Activated naive CD8-positive, alpha-beta T cell treated with anti-CD3 and anti-CD28 coated beads, Interleukin-2, amount 50 U/mL, for 24 hours (primary cell): ENCODE results near the gene CNTNAP2.
"Not testable (repeated sequence)": the region's sequence is repeated elsewhere in the genome, so short reads cannot be mapped to it uniquely, and the experiment has no call there.

ENCODE experiments used
- ATAC-seq: fragments of 150-1000 bp; cut with Tn5 transposase; one replicate; pipeline ENCODE4 v1.10.0; 2021
- DNase-seq: peaks from one replicate; pipeline ENCODE4 v3.0.0; 2021
- H3K27ac Mint-ChIP-seq: one replicate; pipeline ENCODE4 v1.8.0; 2021; ENCODE audit warnings: mild to moderate bottlenecking, mixed read lengths
- H3K27me3 Mint-ChIP-seq: one replicate; pipeline ENCODE4 v1.8.0; 2021; ENCODE audit warnings: mixed read lengths
- H3K36me3 Mint-ChIP-seq: one replicate; pipeline ENCODE4 v1.8.0; 2021; ENCODE audit warnings: low read depth, mixed read lengths
- H3K4me1 Mint-ChIP-seq: one replicate; pipeline ENCODE4 v1.8.0; 2021; ENCODE audit warnings: mixed read lengths
- H3K4me3 Mint-ChIP-seq: one replicate; pipeline ENCODE4 v1.8.0; 2021; ENCODE audit warnings: mild to moderate bottlenecking, moderate library complexity, mixed read lengths
- H3K9me3 Mint-ChIP-seq: one replicate; pipeline ENCODE4 v1.8.0; 2021; ENCODE audit warnings: mixed read lengths

Gene CNTNAP2

DNA sequence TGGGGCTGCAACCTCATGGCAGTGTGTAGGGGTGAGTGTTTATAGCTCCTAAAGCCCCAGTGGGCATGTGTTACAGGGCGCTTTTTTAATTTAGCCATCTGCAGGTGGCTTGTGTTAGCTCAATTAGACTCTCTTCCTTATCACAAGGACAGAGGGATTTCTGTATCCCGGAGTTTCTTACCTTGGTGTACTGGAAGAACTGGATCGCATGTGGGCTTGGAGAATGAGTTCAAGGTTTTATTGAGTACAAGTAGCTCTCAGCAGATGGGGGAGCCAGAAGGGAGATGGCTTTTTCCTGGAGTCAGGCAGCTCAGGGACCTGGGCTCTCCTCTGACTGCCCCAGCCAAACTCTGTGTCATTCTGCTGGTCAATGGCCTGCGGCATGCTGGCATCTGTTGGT lies 2320.4 kb downstream of the CNTNAP2 start:
- H3K9me3 Mint-ChIP-seq: no peaks in the 10 kb centered on the region
- H3K27me3 Mint-ChIP-seq: peaks cover 3% of the 10 kb centered on the region
- no peaks in the 10 kb centered on the region for H3K36me3 Mint-ChIP-seq
- DNase-seq (no peak), ATAC-seq (no peak)
- no peaks in the 10 kb centered on the region for H3K4me1 Mint-ChIP-seq
- no peak overlapping the region for H3K4me3 Mint-ChIP-seq
- no peak overlapping the region for H3K27ac Mint-ChIP-seq

DNA sequence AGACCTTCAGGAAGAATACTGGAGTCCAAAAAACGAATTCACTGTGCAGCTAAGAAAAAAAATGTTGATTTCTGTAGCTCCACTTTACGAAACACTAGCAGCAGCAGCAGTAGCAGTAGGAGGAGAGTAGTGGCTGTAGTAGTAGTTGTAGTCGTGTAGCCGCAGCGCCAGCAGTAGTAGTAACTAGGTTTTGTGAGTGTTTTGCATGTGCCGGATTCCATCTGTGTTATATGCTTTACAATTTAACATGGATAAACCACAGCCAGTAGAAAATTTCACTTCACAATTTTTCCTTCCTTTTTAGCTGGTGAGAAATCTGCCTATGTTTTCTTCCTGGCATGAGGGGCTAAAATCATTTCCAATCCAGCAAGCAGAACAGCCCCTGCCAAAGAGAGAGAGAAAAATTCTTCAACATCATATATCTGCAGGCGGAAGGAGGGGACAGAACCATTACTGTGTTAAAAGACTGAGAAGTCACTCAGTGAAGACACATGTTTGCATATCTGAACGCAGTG lies 2325.6 kb downstream of the CNTNAP2 start:
- no peaks in the 10 kb centered on the region for H3K4me1 Mint-ChIP-seq
- ATAC-seq (no peak), DNase-seq (no peak)
- H3K4me3 Mint-ChIP-seq: no peak overlapping the region
- H3K27ac Mint-ChIP-seq: no peak overlapping the region
- H3K9me3 Mint-ChIP-seq: no peaks in the 10 kb centered on the region
- H3K27me3 Mint-ChIP-seq: peaks cover 3% of the 10 kb centered on the region
- H3K36me3 Mint-ChIP-seq: no peaks in the 10 kb centered on the region

DNA sequence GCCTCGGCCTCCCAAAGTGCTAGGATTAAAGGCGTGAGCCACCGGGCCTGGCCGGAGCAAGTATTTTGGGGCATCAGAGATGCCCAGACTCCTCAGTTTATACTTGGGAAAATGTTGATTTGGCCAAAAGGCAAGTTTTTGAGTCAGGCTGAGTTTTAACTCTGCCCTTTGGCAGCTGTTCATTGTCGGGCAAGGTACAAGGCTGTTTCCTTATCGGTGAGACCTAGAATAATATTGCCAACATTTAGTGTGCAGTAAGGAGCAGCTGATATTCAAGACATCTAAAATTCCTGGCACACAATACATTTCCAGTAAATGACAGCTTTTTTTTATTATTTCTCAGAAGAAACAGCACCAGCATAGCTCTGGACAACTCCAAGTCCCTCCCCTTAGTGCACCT lies 2326.3 kb downstream of the CNTNAP2 start:
- Mint-ChIP-seq H3K9me3 (no peaks in the 10 kb centered on the region), H3K4me3 (no peak overlapping the region), H3K27ac (no peak overlapping the region), H3K27me3 (peaks cover 3% of the 10 kb centered on the region), H3K36me3 (no peaks in the 10 kb centered on the region), H3K4me1 (no peaks in the 10 kb centered on the region)
- DNase-seq (no peak), ATAC-seq (no peak)

DNA sequence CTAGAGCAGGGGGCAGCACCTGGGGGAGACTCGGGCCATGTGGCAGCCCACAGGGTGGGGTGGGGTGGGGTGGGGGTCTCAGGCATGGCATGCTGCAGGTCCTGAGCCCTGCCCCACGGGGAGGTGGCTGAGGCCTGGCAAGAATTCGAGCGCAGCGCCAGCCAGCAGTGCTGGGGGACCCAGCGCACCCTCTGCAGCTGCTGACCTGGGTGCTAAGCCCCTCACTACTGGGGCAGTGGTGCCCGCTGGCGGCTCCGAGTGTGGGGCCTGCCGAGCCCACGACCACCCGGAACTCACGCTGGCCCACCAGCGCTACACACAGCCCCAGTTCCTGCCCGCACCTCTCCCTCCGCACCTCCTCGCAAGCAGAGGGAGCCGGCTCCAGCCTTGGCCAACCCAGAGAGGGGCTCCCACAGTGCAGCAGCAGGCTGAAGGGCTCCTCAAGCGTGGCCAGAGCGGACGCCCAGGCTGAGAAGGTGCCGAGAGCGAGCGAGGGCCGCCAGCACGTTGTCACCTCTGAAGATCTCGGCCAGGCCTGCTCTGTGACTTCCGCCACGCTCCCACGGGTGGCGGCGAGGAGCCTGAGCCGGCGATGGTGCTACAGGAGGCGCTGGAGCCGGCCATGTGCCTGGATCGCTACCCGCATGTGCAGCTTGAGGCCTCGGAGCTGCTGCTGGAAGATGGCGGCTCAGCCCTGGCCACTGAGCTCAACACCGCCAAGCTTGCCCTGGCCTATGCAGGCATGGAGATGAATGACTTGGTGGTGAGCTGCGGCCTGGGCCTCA lies 2328.9 kb downstream of the CNTNAP2 start:
- no peaks in the 10 kb centered on the region for H3K36me3 Mint-ChIP-seq
- no peak overlapping the region for H3K27ac Mint-ChIP-seq
- no peaks in the 10 kb centered on the region for H3K9me3 Mint-ChIP-seq
- no peaks in the 10 kb centered on the region for H3K4me1 Mint-ChIP-seq
- DNase-seq (no peak), ATAC-seq (no peak)
- H3K27me3 Mint-ChIP-seq: peaks cover 2% of the 10 kb centered on the region
- H3K4me3 Mint-ChIP-seq: no peak overlapping the region

DNA sequence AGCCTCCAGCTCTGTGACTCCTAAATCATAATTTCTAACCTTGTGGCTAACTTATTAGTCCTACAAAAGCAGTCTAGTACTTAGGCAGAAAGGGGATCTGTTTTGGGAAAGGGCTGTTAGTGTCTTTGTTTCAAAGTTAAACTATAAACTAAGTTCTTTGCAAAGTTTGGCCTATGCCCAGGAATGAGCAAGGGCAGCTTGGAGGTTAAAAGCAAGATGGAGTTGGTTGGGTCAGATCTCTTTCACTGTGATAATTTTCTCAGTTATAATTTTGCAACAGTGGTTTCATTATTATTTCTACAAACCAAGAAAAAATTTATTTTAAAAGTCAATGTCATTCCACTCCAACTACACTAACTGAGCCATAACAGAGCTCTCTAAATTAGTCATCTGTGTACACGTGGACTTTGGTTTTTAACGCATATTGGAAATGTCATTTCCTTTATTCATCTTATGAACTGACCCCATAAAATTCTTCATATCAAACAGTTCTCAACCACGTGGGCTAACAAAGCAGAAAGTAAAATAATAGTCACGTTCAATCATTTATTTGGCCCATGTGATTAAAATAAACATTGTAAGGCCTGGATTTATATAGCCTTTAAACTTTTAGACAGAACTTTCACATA lies 2330.7 kb downstream of the CNTNAP2 start:
- H3K27me3 Mint-ChIP-seq: peaks cover 3% of the 10 kb centered on the region
- no peak overlapping the region for H3K27ac Mint-ChIP-seq
- no peaks in the 10 kb centered on the region for H3K36me3 Mint-ChIP-seq
- no peak for DNase-seq
- no peaks in the 10 kb centered on the region for H3K4me1 Mint-ChIP-seq
- H3K4me3 Mint-ChIP-seq: no peak overlapping the region
- H3K9me3 Mint-ChIP-seq: no peaks in the 10 kb centered on the region
- peak; percentile 28 for ATAC-seq

DNA sequence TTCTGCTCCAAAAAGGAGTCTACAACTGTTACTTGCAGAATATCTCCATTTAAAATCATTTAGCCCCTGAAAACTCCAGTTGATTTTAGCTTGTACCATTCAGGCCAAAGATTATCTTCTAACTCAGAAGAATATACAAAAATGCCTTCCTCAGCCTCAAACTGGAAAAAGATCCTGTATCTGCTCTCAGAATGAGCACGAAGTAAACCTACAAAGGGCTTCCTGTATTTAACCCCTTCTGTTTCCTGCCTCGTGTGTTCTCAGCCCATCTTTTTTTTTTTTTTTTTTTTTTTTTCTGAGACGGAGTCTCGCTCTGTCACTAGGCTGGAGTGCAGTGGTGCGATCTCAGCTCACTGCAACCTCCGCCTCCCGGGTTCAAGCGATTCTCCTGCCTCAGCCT lies 2334.9 kb downstream of the CNTNAP2 start:
- H3K9me3 Mint-ChIP-seq, H3K4me1 Mint-ChIP-seq, H3K4me3 Mint-ChIP-seq, DNase-seq, H3K27me3 Mint-ChIP-seq, H3K36me3 Mint-ChIP-seq, H3K27ac Mint-ChIP-seq, ATAC-seq: not testable (repeated sequence)

DNA sequence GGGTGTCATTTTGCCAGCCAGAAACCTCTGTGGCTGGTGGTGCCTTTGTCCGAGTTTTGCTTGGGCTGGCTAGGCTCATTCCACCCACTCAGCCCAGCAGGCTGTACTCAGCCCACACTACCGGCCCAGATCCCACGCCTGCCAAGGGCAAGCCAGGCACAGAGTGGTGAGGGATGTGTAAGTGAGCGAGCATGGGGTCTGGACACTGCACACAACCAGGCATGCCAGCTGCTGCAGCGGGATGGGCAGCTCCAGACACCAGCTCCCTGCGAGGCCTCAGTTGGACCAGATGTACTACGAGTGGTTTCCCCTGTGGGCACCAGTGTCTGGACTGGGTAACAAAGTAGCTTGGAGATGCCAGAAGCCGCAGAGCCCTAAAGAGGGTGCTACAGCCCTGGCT lies 2339.8 kb downstream of the CNTNAP2 start:
- Mint-ChIP-seq H3K4me1 (no peaks in the 10 kb centered on the region), H3K36me3 (no peaks in the 10 kb centered on the region), H3K4me3 (no peak overlapping the region), H3K9me3 (no peaks in the 10 kb centered on the region), H3K27me3 (peaks cover 3% of the 10 kb centered on the region), H3K27ac (no peak overlapping the region)
- ATAC-seq (peak; percentile 33), DNase-seq (no peak)

DNA sequence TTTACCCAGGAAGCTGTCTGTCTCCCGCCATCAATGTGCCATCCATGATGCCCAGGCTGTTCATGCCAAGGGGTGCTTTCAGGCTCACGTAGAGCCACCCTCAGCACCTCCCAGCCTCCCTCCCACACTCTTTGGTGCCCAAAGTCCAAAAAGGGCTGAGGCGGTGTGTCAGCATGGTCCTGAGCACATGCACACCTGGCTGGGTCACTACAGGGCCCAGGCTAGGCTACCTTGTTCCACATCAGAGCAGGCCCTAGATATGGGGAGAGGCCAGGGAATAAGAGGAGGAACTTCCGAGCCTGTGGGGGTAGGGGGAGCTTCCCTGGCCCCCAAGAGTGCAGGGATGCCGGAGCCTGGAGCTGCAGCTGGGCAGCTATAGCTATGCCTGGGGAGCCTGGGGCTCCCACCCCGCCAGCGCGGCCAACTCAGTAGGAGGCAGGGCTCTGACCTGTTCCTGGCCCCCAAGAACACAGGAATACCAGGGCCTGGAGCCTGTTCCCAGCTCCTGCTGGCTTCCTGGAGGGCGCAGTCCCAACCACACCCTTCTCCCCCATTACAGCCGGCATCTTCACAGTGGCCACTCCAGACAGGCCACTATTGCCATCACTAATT lies 2340.8 kb downstream of the CNTNAP2 start:
- no peaks in the 10 kb centered on the region for H3K36me3 Mint-ChIP-seq
- no peak for ATAC-seq
- peaks cover 6% of the 10 kb centered on the region for H3K9me3 Mint-ChIP-seq
- H3K27me3 Mint-ChIP-seq: peaks cover under 1% of the 10 kb centered on the region
- H3K4me1 Mint-ChIP-seq: no peaks in the 10 kb centered on the region
- no peak overlapping the region for H3K27ac Mint-ChIP-seq
- no peak overlapping the region for H3K4me3 Mint-ChIP-seq
- no peak for DNase-seq

DNA sequence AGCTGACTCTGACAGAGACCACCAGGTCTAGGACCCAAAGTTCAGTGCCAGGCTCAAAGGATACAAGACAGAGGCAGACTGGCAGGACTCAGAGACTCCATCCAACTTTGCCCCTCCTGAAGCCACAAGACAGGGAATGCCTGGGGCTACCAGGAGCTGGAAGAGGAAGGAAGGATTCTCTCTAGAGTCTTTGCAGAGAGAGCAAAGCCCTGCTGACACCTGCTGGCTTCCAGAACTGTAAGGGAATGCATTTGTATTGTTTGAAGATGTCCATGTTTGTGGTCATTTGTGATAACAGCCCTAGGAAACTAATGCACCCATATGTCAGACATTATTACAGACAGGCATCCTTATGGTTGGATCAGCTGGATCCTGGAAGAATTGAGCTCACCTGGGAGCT lies 2341.7 kb downstream of the CNTNAP2 start:
- no peaks in the 10 kb centered on the region for H3K36me3 Mint-ChIP-seq
- H3K9me3 Mint-ChIP-seq: peaks cover 9% of the 10 kb centered on the region
- no peak overlapping the region for H3K27ac Mint-ChIP-seq
- no peaks in the 10 kb centered on the region for H3K27me3 Mint-ChIP-seq
- H3K4me3 Mint-ChIP-seq: no peak overlapping the region
- ATAC-seq (no peak), DNase-seq (no peak)
- no peaks in the 10 kb centered on the region for H3K4me1 Mint-ChIP-seq

DNA sequence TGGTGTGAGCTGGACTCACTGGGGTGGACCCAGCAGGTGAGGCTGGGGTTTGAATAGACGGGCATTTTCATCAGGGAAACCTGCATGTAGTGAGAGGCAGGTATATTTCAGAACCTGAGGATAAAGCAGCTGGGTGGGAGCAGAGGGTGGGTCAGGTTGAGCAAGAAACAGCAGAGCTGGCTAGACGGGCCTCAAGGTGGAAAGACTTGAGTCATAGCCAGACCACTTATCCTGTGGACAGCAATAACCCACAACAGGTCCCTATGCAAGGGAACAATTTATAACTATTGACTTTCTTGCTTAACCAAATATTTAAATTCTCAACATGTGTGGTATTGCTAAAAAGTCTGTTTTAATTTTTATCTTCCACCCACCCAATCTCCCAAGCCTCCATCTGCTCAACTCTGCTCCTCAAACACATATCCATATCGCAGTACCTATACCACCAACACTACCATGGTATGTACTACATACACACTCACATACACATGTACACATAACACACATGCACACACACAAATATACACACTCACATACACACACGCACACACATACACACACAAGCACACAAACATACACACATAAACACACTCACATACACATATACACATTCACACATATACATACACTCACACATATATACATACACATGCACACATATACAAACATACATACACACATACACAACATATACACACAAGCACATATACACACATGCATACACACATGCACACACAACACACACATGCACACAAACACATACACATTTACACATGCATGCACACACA lies 2345.0 kb downstream of the CNTNAP2 start:
- DNase-seq: no peak
- Mint-ChIP-seq H3K36me3 (no peaks in the 10 kb centered on the region), H3K27me3 (no peaks in the 10 kb centered on the region), H3K4me3 (no peak overlapping the region), H3K4me1 (no peaks in the 10 kb centered on the region), H3K27ac (no peak overlapping the region), H3K9me3 (peaks cover 11% of the 10 kb centered on the region)
- no peak for ATAC-seq

DNA sequence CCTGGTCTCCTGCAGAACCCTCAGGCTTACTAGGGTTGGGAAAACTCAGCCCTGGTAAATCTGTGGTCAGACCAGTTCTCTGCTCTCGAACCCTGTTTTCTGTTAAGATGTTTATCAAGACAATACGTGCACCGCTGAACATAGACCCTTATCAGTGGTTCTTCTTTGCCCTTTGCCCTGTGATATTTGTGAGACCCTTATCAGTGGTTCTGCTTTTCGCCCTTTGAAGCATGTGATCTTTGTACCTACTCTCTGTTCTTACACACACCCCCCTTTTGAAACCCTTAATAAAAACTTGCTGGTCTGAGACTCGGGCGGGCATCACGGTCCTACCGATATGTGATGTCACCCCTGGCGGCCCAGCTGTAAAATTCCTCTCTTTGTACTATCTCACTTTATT lies 2346.2 kb downstream of the CNTNAP2 start:
- not testable (repeated sequence) for H3K27ac Mint-ChIP-seq, ATAC-seq, DNase-seq, H3K4me3 Mint-ChIP-seq, H3K27me3 Mint-ChIP-seq, H3K4me1 Mint-ChIP-seq, H3K36me3 Mint-ChIP-seq
- peaks cover 11% of the 10 kb centered on the region for H3K9me3 Mint-ChIP-seq

DNA sequence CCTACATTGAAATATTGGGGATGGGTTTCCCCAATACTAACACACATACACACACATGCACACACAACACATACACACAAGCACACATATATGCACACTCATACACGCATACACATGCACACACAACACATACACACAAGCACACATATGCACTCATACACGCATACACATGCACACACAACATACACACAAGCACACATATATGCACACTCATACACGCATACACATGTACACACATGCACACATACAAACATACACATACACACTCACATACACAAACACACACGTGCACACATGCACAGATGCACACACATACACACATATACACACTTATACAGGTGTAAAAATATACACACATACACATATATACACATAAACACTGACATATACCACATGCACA lies 2346.6 kb downstream of the CNTNAP2 start:
- no peak for DNase-seq
- Mint-ChIP-seq H3K36me3 (no peaks in the 10 kb centered on the region), H3K4me1 (no peaks in the 10 kb centered on the region), H3K4me3 (no peak overlapping the region), H3K9me3 (peaks cover 11% of the 10 kb centered on the region), H3K27ac (no peak overlapping the region), H3K27me3 (no peaks in the 10 kb centered on the region)
- ATAC-seq: no peak

DNA sequence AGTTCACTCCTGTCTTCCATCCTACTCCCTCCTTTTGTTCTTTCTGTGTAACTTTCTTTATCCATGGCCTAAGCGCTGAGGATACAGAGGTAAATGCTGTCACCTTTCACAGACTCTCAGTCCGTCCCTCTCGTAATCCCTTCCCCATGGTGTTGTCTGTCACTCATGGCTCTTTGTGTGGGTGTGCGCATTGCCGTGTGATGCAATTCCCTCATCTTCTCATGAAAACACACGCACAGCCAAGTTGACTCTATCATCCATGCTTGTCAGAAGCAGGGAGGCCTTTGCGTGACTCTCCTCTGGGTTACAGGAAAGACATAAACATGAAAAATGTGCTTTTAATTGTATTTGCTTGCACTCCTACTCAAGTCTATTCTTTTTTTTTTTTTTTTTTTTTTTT lies 2348.3 kb downstream of the CNTNAP2 start:
- no peaks in the 10 kb centered on the region for H3K27me3 Mint-ChIP-seq
- no peak for ATAC-seq

DNA sequence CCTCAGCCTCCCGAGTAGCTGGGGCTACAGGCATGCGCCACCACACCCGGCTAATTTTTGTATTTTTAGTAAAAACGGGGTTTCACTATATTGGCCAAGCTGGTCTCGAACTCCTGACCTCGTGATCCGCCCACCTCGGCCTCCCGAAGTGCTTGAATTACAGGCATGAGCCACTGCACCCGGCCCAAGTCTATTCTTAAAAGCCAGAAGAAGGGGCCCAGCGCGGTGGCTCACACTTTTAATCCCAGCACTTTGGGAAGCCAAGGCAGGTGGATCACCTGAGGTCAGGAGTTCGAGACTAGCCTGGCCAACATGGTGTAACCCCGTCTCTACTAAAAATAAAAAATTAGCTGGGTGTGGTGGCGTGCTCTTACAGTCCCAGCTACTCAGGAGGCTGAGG lies 2348.8 kb downstream of the CNTNAP2 start:
- peaks cover 11% of the 10 kb centered on the region for H3K9me3 Mint-ChIP-seq
- H3K4me1 Mint-ChIP-seq, DNase-seq, H3K27me3 Mint-ChIP-seq, ATAC-seq, H3K36me3 Mint-ChIP-seq, H3K27ac Mint-ChIP-seq, H3K4me3 Mint-ChIP-seq: not testable (repeated sequence)

More for the DNA sequence above, 2348.3 kb downstream of the CNTNAP2 start:
- H3K4me3 Mint-ChIP-seq: no peak overlapping the region
- no peak overlapping the region for H3K27ac Mint-ChIP-seq
- H3K36me3 Mint-ChIP-seq: no peaks in the 10 kb centered on the region
- DNase-seq: no peak
- H3K4me1 Mint-ChIP-seq: no peaks in the 10 kb centered on the region
- peaks cover 11% of the 10 kb centered on the region for H3K9me3 Mint-ChIP-seq
